Activated naive CD8-positive, alpha-beta T cell treated with anti-CD3 and anti-CD28 coated beads, Interleukin-2, amount 10 ng/mL, durations not matched to agents 7 days and 5 days (primary cell): ENCODE measurements around the gene MAP3K3. TPM values are rescaled to one million over a fixed set of nuclear protein-coding genes. Genes with fewer than 3 reads are reported as not detected.
A peak's percentile ranks its signal among the peaks of the same experiment; 100 is the strongest.

Experiments used
- ATAC-seq: fragments of 150-1000 bp; cut with Tn5 transposase; one replicate; pipeline ENCODE4 v1.10.0; 2021; ENCODE audit warnings: low read depth, moderate library complexity
- POLR2A ChIA-PET: fragments of 350-600 bp; sonication (Branson Sonifier 250); formaldehyde crosslinking; loops from one replicate; lab custom pipeline; 2021; ENCODE audit warnings: antibody characterized with exemption; lab: Charles Lee
- DNase-seq: peaks from one replicate; pipeline ENCODE4 v3.0.0; 2021
- H3K27ac Mint-ChIP-seq: one replicate; pipeline ENCODE4 v1.8.0; 2022; ENCODE audit warnings: mild to moderate bottlenecking, mixed read lengths
- H3K27me3 Mint-ChIP-seq: one replicate; pipeline ENCODE4 v1.8.0; 2022; ENCODE audit warnings: mild to moderate bottlenecking, moderate library complexity, mixed read lengths
- H3K36me3 Mint-ChIP-seq: one replicate; pipeline ENCODE4 v1.8.0; 2021; ENCODE audit warnings: mild to moderate bottlenecking, mixed read lengths
- H3K4me1 Mint-ChIP-seq: one replicate; pipeline ENCODE4 v1.8.0; 2021; ENCODE audit warnings: mixed read lengths
- H3K4me3 Mint-ChIP-seq: one replicate; pipeline ENCODE4 v1.8.0; 2022; ENCODE audit warnings: mild to moderate bottlenecking, moderate library complexity, mixed read lengths
- H3K9me3 Mint-ChIP-seq: one replicate; pipeline ENCODE4 v1.8.0; 2021; ENCODE audit warnings: mixed read lengths
- total RNA-seq, 2 experiments: library from RNA; stranded (reverse); gene quantifications; one replicate each; pipeline ENCODE4 v1.2.3, GENCODE V29; 2021

Gene MAP3K3
- total RNA-seq, 2 experiments from 2014 or later = 49.0 to 51.2 TPM

DNA sequence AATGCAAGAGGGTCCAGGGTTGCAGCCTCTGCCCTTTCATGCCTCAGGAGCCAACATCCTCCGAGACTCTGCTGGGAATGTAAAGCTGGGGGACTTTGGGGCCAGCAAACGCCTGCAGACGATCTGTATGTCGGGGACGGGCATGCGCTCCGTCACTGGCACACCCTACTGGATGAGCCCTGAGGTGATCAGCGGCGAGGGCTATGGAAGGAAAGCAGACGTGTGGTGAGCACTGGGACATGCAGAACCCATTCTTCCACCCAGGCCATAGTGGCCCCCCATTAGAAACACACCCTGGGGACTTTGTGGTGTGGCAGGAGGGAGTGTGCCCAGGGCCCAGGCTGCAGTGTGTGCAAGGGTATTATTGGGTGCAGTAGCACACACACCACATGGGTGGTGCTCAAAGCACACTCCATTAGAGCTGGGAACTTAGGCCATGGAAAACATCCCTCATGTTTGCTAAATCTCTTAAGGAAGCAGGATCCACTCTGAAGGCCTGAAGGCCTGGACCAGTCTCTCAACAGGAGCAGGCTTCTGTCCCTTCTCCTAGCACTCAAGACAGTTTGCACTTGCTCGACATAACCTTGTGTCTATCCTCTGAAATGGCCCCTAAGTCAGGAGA is 70.1 kb downstream of the MAP3K3 start:
- Mint-ChIP-seq H3K4me1 (peaks cover 26% of the 10 kb centered on the region), H3K27me3 (no peaks in the 10 kb centered on the region), H3K4me3 (no peak overlapping the region), H3K9me3 (no peaks in the 10 kb centered on the region), H3K36me3 (peaks cover 20% of the 10 kb centered on the region), H3K27ac (no peak overlapping the region)
- DNase-seq = no peak
- no peak for ATAC-seq
- POLR2A ChIA-PET = interaction anchor here (0.6 to 4.1 kb wide), 4 partner anchors 9 to 90 kb away, joined by 3 to 17 read pairs (median 3); partner anchors contain the start of gene MAP3K3

DNA sequence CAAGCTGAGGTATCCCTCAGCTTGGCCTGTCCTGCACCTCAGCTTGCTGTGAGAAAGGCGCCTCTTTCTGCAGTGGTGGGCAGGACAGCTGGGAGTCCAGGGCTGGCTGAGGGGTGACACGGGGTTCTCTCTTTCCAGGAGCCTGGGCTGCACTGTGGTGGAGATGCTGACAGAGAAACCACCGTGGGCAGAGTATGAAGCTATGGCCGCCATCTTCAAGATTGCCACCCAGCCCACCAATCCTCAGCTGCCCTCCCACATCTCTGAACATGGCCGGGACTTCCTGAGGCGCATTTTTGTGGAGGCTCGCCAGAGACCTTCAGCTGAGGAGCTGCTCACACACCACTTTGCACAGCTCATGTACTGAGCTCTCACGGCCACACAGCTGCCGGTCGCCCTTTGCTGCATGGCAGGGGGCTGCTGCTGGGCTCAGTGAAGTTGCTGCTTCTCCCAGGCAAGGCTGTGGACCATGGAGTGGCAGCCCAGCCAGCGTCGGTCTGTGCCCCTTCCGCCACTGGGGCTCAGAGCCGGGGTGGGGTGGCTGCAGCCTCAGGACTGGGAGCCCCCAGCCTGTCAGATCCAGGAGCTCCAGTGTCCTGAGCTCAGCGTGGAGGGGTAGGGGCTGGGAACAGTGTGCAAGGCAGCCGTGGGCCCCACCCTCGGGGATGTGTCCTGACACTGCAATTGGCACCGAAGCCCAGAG is 71.3 kb downstream of the MAP3K3 start:
- Mint-ChIP-seq H3K36me3 (peaks cover 30% of the 10 kb centered on the region), H3K4me3 (no peak overlapping the region)
- ATAC-seq = no peak

GRCh38 chr17:63694229-63694949 is 72.2 kb downstream of the MAP3K3 start:
- H3K9me3 Mint-ChIP-seq = no peaks in the 10 kb centered on the region
- DNase-seq (no peak), ATAC-seq (no peak)
- H3K36me3 Mint-ChIP-seq = peaks cover 31% of the 10 kb centered on the region
- peak overlapping the region; percentile 99 for H3K27ac Mint-ChIP-seq
- H3K27me3 Mint-ChIP-seq = no peaks in the 10 kb centered on the region
- POLR2A ChIA-PET = interaction anchor here (0.6 to 4.1 kb wide), 18 partner anchors 8 to 269 kb away, joined by 3 to 17 read pairs (median 5); partner anchors contain the start of genes CCDC47, DDX42 and MAP3K3
- peak overlapping the region; percentile 51 for H3K4me3 Mint-ChIP-seq
- peaks cover 29% of the 10 kb centered on the region for H3K4me1 Mint-ChIP-seq

More for the DNA sequence above, 71.3 kb downstream of the MAP3K3 start:
- POLR2A ChIA-PET = interaction anchor here (0.9 to 4.1 kb wide), 7 partner anchors 9 to 80 kb away, joined by 4 to 17 read pairs (median 8); partner anchors contain the start of genes CCDC47, DDX42 and MAP3K3
- H3K9me3 Mint-ChIP-seq = no peaks in the 10 kb centered on the region
- H3K27me3 Mint-ChIP-seq = no peaks in the 10 kb centered on the region
- peak overlapping the region; percentile 51 for H3K27ac Mint-ChIP-seq
- no peak for DNase-seq
- H3K4me1 Mint-ChIP-seq = peaks cover 29% of the 10 kb centered on the region

DNA sequence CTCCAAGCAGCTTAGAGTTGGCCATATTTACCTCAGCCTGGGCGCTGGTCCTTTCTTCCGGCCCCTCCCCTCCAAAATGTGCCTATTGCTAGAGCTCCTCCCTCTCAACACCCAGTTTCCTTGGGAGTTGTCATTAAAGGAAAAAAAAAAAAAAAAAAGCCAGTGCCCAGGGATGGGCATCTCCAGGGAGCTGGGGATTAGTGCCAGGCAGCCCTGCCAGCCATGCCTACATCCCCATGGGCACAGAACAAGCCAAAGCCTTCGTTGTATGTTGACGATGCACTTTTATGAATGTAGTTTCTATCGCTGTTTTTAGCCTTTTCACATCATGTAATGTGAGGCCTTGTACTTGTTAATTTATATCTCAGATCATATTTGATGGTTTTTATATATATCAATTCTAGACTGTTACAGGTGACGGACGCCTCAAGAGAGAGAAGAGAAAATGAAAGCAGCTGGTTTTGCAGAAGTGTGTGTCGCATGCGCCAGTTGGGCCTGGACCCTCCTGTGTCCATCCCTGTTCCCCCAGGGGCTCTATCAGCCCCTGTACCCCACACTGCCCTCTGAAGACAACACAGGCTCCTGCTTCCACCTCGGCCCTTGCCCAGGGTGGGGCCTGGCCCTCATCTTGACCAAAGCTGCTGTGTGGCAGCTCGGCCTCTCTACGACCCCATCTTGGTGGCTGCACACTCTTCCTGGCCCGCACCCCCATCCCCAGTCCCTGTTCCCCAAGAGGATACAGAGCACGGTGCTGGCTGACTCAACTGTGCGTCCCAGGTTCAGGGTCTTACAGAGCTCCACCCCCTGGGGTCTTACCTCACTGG is 72.9 kb downstream of the MAP3K3 start:
- Mint-ChIP-seq H3K9me3 (no peaks in the 10 kb centered on the region), H3K4me3 (peak overlapping the region; percentile 51), H3K27me3 (no peaks in the 10 kb centered on the region), H3K4me1 (peaks cover 29% of the 10 kb centered on the region), H3K36me3 (peaks cover 31% of the 10 kb centered on the region), H3K27ac (peak overlapping the region; percentile 99)
- POLR2A ChIA-PET = interaction anchor here (0.6 to 4.4 kb wide), 18 partner anchors 7 to 1189 kb away, joined by 3 to 64 read pairs (median 5); partner anchors contain the start of genes CCDC47, DDX42 and MAP3K3
- DNase-seq (peak; percentile 46), ATAC-seq (no peak)

DNA sequence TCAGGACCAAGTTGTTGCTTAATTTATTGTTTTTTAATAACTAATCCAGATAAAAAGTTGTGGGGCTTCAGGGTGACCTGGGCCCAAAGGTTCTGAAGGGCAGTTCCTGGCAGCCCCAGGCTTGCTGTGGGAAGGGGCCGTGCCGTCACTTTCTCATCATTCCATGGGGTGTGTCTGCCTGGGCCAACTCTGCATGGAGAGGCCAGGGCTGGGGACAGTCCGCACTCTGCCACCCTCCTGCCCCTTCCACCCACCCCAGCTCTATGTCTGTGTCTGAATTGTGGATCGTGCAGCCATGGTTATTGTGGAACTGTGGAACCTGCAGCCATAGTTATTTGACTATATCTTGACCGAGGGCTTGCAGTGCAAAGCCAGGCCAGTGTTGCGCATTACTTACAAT is 73.7 kb downstream of the MAP3K3 start:
- H3K4me1 Mint-ChIP-seq = peaks cover 29% of the 10 kb centered on the region
- no peak for DNase-seq
- POLR2A ChIA-PET = interaction anchor here (1.1 to 4.4 kb wide), 13 partner anchors 8 to 152 kb away, joined by 3 to 64 read pairs (median 8); partner anchors contain the start of genes CCDC47, DDX42 and MAP3K3
- H3K27me3 Mint-ChIP-seq = no peaks in the 10 kb centered on the region
- no peak for ATAC-seq
- H3K4me3 Mint-ChIP-seq = peak overlapping the region; percentile 98
- peaks cover 30% of the 10 kb centered on the region for H3K36me3 Mint-ChIP-seq
- H3K9me3 Mint-ChIP-seq = no peaks in the 10 kb centered on the region
- H3K27ac Mint-ChIP-seq = peak overlapping the region; percentile 99

- H3K4me1 Mint-ChIP-seq = peaks cover 33% of the 10 kb centered on the region
- no peaks in the 10 kb centered on the region for H3K27me3 Mint-ChIP-seq
- DNase-seq = peak; percentile 59
- H3K9me3 Mint-ChIP-seq = no peaks in the 10 kb centered on the region
- peak; percentile 3 for ATAC-seq
- POLR2A ChIA-PET = interaction anchor here (0.5 to 4.4 kb wide), 19 partner anchors 9 to 144 kb away, joined by 3 to 100 read pairs (median 5); partner anchors contain the start of genes CCDC47, DDX42, MAP3K3 and STRADA
- H3K36me3 Mint-ChIP-seq = peaks cover 29% of the 10 kb centered on the region
- peak overlapping the region; percentile 99 for H3K27ac Mint-ChIP-seq
- H3K4me3 Mint-ChIP-seq = peak overlapping the region; percentile 98
These were observed 74.3 kb downstream of the MAP3K3 start for GRCh38 chr17:63696381-63696961.

- H3K4me3 Mint-ChIP-seq = peak overlapping the region; percentile 98
These were observed 75.4 kb downstream of the MAP3K3 start for GRCh38 chr17:63697341-63698286.

DNA sequence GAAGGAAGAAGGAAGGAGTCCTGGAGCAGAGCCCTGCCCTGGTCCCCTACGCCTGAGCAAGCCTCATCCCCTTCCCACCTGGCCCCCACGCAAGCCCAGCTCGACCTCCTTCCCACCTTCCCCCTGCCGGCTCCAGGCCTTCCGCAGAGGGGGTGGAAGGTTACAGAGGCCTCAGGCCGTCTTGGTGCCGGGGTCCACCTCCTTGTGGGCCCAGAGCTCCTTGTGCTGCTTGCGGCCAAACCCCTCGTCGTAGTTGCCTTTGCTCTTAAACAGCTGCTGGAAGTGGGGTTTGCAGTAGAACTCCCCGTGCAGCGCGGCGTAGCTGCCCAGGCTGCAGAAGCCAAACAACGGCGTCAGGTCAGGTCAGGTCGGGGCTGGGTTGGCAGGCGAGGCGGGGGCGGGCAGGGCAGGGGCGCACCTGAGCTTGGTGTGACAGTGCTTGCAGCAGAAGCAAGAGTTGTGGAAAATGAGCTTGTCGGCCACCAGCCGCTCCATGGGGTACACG is 76.2 kb downstream of the MAP3K3 start:
- POLR2A ChIA-PET = interaction anchor here (0.7 to 4.4 kb wide), 26 partner anchors 10 to 809 kb away, joined by 3 to 100 read pairs (median 5); partner anchors contain the start of genes CCDC47, CEP95, DDX42 and DDX5
- H3K4me3 Mint-ChIP-seq = peak overlapping the region; percentile 98
- peaks cover 37% of the 10 kb centered on the region for H3K36me3 Mint-ChIP-seq
- H3K4me1 Mint-ChIP-seq = peaks cover 47% of the 10 kb centered on the region
- ATAC-seq = no peak
- no peaks in the 10 kb centered on the region for H3K27me3 Mint-ChIP-seq
- no peaks in the 10 kb centered on the region for H3K9me3 Mint-ChIP-seq
- peak overlapping the region; percentile 99 for H3K27ac Mint-ChIP-seq
- DNase-seq = peak; percentile 64

More at GRCh38 chr17:63697341-63698286, 75.4 kb downstream of the MAP3K3 start:
- Mint-ChIP-seq H3K27ac (peak overlapping the region; percentile 99), H3K36me3 (peaks cover 33% of the 10 kb centered on the region), H3K27me3 (no peaks in the 10 kb centered on the region), H3K9me3 (no peaks in the 10 kb centered on the region), H3K4me1 (peaks cover 42% of the 10 kb centered on the region)
- ATAC-seq = peak; percentile 35
- POLR2A ChIA-PET = interaction anchor here (0.5 to 4.4 kb wide), 36 partner anchors 10 to 809 kb away, joined by 3 to 100 read pairs (median 5); partner anchors contain the start of genes CCDC47, CEP95, DDX42 and DDX5
- DNase-seq = peak; percentile 85

- POLR2A ChIA-PET = interaction anchor here (0.9 to 4.4 kb wide), 18 partner anchors 10 to 808 kb away, joined by 3 to 100 read pairs (median 13); partner anchors contain the start of genes CCDC47, CEP95, DDX42 and DDX5
- DNase-seq (peak; percentile 86), ATAC-seq (peak; percentile 20)
- Mint-ChIP-seq H3K27ac (peak overlapping the region; percentile 99), H3K27me3 (no peaks in the 10 kb centered on the region), H3K4me3 (peak overlapping the region; percentile 98), H3K4me1 (peaks cover 51% of the 10 kb centered on the region), H3K36me3 (peaks cover 40% of the 10 kb centered on the region), H3K9me3 (no peaks in the 10 kb centered on the region)
These were observed 76.8 kb downstream of the MAP3K3 start for GRCh38 chr17:63698886-63699637.
